BJ (cell line): ENCODE data around the gene TMEM52. TPM values are rescaled to one million over a fixed set of nuclear protein-coding genes. Genes with fewer than 3 reads are reported as not detected.
"Not testable (repeated sequence)": the region's sequence is repeated elsewhere in the genome, so short reads cannot be mapped to it uniquely, and the experiment has no call there.

Source experiments
- CTCF ChIA-PET: fragments of 350-600 bp; formaldehyde crosslinking; extraction: SDS; loops from one replicate; lab custom pipeline; 2021; ENCODE audit warnings: antibody characterized with exemption, inconsistent platforms; lab: Yijun Ruan, JAX
- POLR2A ChIA-PET: fragments of 300-600 bp; sonication (Branson Sonifier 250); formaldehyde crosslinking; extraction: SDS; loops from one replicate; lab custom pipeline; 2021; ENCODE audit warnings: antibody characterized with exemption; lab: Charles Lee
- DNase-seq: peaks from one replicate; pipeline ENCODE4 v3.0.0-alpha.2; 2011; ENCODE audit warnings: low read depth
- H3K27me3 ChIP-seq: 2 replicates; pipeline ENCODE4 v1.6.0; 2011; ENCODE audit warnings: low read length; ENCODE audit not compliant: control insufficient read depth, insufficient read depth
- H3K36me3 ChIP-seq: 2 replicates; pipeline ENCODE4 v1.5.1; 2011; ENCODE audit warnings: low read length; ENCODE audit not compliant: control insufficient read depth, insufficient read depth
- H3K4me3 ChIP-seq: 2 replicates; pipeline ENCODE4 v1.5.1; 2011; ENCODE audit warnings: low read depth, mild to moderate bottlenecking, control low read depth, low read length
- polyA plus RNA-seq: library from polyadenylated mRNA; depleted of rRNA; stranded (reverse); fragments of >200 nt; gene quantifications from 2 replicates; pipeline ENCODE4 v1.2.3, GENCODE V29; 2011
- TF ChIP-seq, protein P1 (sequence below): IDR thresholded peaks from 2 replicates; pipeline ENCODE4 v1.5.1; 2011; ENCODE audit warnings: low read depth, mild to moderate bottlenecking, control low read depth, inconsistent platforms, low read length, moderate library complexity; ENCODE audit not compliant: insufficient read depth

The TMEM52 gene
- polyA plus RNA-seq, 1 experiment, result 1.0 TPM

DNA sequence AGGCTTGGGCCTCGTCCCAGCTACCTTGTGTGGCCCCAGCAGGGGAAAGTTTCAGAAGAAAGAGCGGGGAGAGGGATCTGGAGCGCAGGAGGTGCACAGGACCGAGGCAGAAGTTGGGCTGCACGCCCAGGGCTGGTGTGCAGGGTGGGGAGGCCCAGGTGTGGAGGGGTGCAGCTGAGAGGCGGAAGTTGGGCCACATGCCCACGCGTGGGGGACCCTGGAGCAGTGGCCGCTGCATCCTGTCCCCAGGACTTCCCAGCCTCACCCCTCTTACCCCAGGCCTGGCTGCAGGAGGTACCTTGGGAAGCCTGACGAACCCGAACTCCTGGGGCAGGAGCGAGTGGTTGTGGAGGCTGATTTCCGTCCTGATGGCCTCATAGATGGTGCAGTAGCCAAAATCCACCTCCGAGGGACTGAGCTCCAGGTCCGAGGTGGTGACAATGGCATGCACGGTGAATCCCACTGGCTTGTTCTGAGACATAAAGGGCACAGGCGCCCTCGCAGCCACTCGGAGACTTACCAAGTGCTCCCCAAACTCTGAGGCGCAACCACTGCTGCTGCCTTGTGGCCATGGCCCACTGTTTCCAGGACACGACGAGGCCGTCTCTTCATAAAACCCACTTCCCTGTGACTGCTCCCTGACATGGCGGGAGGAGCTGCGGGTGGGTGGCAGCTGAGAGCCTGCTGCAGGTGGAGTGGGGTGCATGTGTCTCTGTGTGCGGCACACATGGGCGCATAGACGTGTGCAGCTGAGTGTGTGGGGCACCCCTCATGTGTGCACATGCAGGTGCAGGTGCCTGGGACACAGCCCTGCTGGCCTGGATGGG, 20.4 kb upstream of the TMEM52 start:
- no peaks in the 10 kb centered on the region for H3K36me3 ChIP-seq
- H3K4me3 ChIP-seq, result no peak overlapping the region
- TF ChIP-seq, protein P1, sequence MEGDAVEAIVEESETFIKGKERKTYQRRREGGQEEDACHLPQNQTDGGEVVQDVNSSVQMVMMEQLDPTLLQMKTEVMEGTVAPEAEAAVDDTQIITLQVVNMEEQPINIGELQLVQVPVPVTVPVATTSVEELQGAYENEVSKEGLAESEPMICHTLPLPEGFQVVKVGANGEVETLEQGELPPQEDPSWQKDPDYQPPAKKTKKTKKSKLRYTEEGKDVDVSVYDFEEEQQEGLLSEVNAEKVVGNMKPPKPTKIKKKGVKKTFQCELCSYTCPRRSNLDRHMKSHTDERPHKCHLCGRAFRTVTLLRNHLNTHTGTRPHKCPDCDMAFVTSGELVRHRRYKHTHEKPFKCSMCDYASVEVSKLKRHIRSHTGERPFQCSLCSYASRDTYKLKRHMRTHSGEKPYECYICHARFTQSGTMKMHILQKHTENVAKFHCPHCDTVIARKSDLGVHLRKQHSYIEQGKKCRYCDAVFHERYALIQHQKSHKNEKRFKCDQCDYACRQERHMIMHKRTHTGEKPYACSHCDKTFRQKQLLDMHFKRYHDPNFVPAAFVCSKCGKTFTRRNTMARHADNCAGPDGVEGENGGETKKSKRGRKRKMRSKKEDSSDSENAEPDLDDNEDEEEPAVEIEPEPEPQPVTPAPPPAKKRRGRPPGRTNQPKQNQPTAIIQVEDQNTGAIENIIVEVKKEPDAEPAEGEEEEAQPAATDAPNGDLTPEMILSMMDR, result no peak
- CTCF ChIA-PET, result interaction anchor here (2.8 kb wide), 1 partner anchor 105 kb away, joined by 15 read pairs; no protein-coding TSS in a partner anchor
- no peak for DNase-seq
- POLR2A ChIA-PET, result no interaction called here
- 0 out of 2 replicates have a peak, but pooled peaks cover 1% of the 10 kb centered on the region for H3K27me3 ChIP-seq

DNA sequence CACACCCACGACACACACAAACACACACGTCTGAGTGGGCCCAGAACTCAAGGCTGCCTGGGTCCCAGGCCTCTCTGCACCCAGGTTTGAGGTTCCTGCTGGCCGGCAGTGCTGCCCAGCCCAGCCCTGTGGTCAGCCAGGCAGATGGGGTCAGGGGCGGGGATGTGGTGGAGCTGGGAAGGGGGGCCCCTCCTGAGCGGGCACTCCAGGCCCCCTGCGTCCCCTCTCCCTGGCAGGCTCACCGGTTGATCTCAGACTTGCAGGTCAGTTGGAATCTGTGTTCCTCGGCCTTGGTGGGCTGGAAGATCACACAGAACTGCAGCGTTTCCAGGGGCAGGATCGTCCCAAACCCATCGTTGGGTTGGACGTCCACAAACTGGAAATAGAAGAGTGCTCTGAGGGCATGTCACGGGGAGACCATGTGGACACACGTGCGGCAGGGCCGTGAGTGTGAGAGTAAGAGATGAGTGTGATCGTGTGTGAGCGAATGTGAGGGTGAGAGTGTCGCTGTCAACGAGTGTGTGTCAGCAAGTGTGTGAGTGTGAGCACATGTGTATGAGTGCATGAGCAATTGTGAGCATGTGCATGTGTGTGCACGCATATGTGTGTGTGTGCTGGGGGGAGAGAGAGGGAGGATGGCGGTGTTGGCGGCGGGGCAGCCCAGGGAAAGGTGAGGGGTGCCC, 19.7 kb upstream of the TMEM52 start:
- TF ChIP-seq, protein P1, result no peak
- H3K27me3 ChIP-seq, result 0 out of 2 replicates have a peak, but pooled peaks cover 1% of the 10 kb centered on the region
- no peak overlapping the region for H3K4me3 ChIP-seq
- no peak for DNase-seq
- ChIA-PET CTCF (no interaction called here), POLR2A (no interaction called here)
- H3K36me3 ChIP-seq, result no peaks in the 10 kb centered on the region

DNA sequence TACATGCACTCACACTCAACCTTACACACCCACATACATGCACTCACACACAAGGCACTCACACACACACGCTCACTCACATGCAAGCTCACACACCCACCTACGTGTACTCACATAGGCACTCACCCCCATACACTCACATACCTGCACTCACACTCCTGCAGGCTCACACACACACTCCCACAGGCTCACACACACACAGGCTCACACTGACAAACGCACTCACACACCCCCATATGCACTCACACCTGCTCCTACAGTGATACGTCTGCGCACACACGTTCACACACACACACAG, 19.1 kb upstream of the TMEM52 start:
- TF ChIP-seq, protein P1, result no peak
- no peaks in the 10 kb centered on the region for H3K36me3 ChIP-seq
- CTCF ChIA-PET, result no interaction called here
- POLR2A ChIA-PET, result no interaction called here
- 0 out of 2 replicates have a peak, but pooled peaks cover 1% of the 10 kb centered on the region for H3K27me3 ChIP-seq
- no peak overlapping the region for H3K4me3 ChIP-seq
- no peak for DNase-seq

DNA sequence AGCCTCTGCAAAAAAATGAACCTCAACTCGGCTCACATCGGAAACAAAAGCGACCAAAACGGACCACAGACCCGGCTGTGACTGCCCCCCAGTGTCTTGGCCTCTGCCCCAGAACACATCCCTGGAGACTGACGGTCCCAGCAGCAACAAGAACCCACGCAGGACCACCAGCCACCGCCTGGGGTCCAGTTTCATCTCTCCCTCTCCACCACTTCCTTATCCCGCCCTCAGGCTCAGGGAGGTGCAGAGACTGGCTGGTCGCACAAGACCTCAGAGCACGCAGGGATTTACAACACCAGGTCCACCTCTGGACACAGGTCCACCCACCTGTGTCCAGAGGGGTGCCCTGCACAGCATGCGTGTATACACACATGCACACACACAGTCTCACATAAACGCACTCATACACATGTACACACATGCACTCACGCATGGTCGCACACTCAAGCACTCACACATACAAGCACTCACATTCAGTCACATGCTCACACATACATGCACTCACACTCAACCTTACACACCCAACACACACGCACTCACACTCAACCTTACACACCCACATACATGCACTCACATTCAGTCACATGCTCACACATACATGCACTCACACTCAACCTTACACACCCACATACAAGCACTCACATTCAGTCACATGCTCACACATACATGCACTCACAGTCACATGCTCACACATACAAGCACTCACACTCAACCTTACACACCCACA, 18.6 kb upstream of the TMEM52 start:
- no peak overlapping the region for H3K4me3 ChIP-seq
- H3K27me3 ChIP-seq, result 0 out of 2 replicates have a peak, but pooled peaks cover 1% of the 10 kb centered on the region
- H3K36me3 ChIP-seq, result no peaks in the 10 kb centered on the region
- TF ChIP-seq, protein P1, result no peak
- ChIA-PET POLR2A (no interaction called here), CTCF (no interaction called here)
- DNase-seq, result no peak

DNA sequence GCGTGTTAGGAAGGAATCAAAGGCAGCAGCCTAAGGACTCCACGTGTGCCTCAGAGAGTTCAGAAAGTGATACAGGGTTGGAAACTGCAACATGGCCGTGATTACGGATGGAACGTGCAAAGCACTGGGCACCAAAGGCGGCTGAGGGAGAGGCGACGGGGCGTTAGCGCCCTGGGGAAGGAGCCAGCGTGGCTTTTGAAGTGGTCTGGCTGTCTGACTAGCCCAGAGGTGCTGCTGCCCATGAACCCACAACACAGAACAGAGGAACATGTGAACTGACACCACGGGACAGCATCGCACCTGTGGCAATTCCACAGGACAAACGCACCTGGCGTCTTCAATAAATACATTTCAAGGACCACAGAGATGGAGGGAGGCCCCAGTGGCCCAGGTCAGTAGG, 18.0 kb upstream of the TMEM52 start:
- Histone ChIP-seq H3K36me3 (no peaks in the 10 kb centered on the region), H3K4me3 (no peak overlapping the region), H3K27me3 (0 out of 2 replicates have a peak, but pooled peaks cover 1% of the 10 kb centered on the region)
- TF ChIP-seq, protein P1, result no peak
- ChIA-PET CTCF (interaction anchor here (1.5 kb wide), 1 partner anchor 23 kb away, joined by 3 read pairs; no protein-coding TSS in a partner anchor), POLR2A (no interaction called here)
- no peak for DNase-seq

DNA sequence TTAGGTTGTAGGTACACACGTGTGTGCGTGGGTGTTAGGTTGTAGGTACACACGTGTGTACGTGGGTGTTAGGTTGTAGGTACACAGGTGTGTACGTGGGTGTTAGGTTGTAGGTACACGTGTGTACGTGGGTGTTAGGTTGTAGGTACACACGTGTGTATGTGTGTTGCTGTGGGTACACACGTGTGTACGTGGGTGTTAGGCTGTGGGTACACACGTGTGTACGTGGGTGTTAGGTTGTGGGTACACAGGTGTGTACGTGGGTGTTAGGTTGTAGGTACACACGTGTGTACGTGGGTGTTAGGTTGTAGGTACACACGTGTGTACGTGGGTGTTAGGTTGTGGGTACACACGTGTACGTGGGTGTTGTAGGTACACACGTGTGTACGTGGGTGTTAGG, 15.8 kb upstream of the TMEM52 start:
- POLR2A ChIA-PET, H3K27me3 ChIP-seq, H3K4me3 ChIP-seq, DNase-seq, H3K36me3 ChIP-seq, CTCF ChIA-PET: not testable (repeated sequence)
